Ishikawa (cell line): Measurements from ENCODE around the gene ZCCHC14.

Experiments
- CEBPB ChIP-seq: IDR thresholded peaks from 2 replicates; pipeline ENCODE4 v1.6.1; 2012
- CREB1 ChIP-seq: IDR thresholded peaks from 2 replicates; pipeline ENCODE4 v1.6.1; 2012; ENCODE audit warnings: low read depth
- EGR1 ChIP-seq: IDR thresholded peaks from 2 replicates; pipeline ENCODE4 v1.6.1; 2012
- EP300 ChIP-seq: IDR thresholded peaks from 2 replicates; pipeline ENCODE4 v1.6.1; 2012; ENCODE audit warnings: borderline replicate concordance
- FOXM1 ChIP-seq: IDR thresholded peaks from 2 replicates; pipeline ENCODE4 v1.6.1; 2012; ENCODE audit warnings: low read depth, borderline replicate concordance
- NFIC ChIP-seq: IDR thresholded peaks from 2 replicates; pipeline ENCODE4 v1.6.1; 2012
- RAD21 ChIP-seq: IDR thresholded peaks from 2 replicates; pipeline ENCODE4 v1.6.1; 2012; ENCODE audit warnings: low read depth
- TAF1 ChIP-seq: IDR thresholded peaks from 2 replicates; pipeline ENCODE4 v1.6.1; 2012; ENCODE audit warnings: low read depth, mild to moderate bottlenecking
- TCF12 ChIP-seq: IDR thresholded peaks from 2 replicates; pipeline ENCODE4 v1.6.1; 2012; ENCODE audit warnings: low read depth
- TEAD4 ChIP-seq: IDR thresholded peaks from 2 replicates; pipeline ENCODE4 v1.6.1; 2012
- USF1 ChIP-seq: IDR thresholded peaks from 2 replicates; pipeline ENCODE4 v1.6.1; 2012
- YY1 ChIP-seq: IDR thresholded peaks from 2 replicates; pipeline ENCODE4 v1.6.1; 2012; ENCODE audit warnings: low read depth
- ZBTB7A ChIP-seq: IDR thresholded peaks from 2 replicates; pipeline ENCODE4 v1.6.1; 2012; ENCODE audit warnings: low read depth
- TF ChIP-seq, protein P1 (sequence below): IDR thresholded peaks from 2 replicates; pipeline ENCODE4 v1.6.1; 2012
- TF ChIP-seq, protein P2 (sequence below): IDR thresholded peaks from 2 replicates; pipeline ENCODE4 v1.6.1; 2012; ENCODE audit warnings: low read depth, mild to moderate bottlenecking

Gene ZCCHC14

DNA sequence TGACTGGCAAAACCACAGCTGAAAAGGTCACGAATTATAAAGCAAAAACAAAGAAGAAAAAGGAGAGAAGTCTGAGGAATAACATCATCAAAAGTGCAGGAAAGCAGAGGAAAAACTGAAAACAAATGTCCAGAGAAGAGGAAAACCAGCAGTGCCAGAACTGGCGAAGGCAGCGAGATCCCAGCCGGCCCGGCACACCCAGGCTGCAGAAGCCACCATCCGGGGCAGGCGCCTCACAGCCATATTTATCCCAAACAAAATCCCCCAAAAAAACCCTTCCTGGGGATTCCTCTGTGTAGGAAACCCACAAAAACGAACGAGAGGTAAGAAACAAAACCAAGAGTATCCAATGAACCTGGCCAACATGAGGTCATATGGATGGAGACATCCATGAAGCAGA, 10.6 kb downstream of the ZCCHC14 start:
- no peak for TF ChIP-seq EGR1
- no peak for TF ChIP-seq TCF12
- no peak for TF ChIP-seq EP300
- no peak for TF ChIP-seq NFIC
- no peak for TF ChIP-seq YY1
- no peak for TF ChIP-seq FOXM1
- TF ChIP-seq, protein P1, sequence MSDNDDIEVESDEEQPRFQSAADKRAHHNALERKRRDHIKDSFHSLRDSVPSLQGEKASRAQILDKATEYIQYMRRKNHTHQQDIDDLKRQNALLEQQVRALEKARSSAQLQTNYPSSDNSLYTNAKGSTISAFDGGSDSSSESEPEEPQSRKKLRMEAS = no peak
- TF ChIP-seq, protein P2, sequence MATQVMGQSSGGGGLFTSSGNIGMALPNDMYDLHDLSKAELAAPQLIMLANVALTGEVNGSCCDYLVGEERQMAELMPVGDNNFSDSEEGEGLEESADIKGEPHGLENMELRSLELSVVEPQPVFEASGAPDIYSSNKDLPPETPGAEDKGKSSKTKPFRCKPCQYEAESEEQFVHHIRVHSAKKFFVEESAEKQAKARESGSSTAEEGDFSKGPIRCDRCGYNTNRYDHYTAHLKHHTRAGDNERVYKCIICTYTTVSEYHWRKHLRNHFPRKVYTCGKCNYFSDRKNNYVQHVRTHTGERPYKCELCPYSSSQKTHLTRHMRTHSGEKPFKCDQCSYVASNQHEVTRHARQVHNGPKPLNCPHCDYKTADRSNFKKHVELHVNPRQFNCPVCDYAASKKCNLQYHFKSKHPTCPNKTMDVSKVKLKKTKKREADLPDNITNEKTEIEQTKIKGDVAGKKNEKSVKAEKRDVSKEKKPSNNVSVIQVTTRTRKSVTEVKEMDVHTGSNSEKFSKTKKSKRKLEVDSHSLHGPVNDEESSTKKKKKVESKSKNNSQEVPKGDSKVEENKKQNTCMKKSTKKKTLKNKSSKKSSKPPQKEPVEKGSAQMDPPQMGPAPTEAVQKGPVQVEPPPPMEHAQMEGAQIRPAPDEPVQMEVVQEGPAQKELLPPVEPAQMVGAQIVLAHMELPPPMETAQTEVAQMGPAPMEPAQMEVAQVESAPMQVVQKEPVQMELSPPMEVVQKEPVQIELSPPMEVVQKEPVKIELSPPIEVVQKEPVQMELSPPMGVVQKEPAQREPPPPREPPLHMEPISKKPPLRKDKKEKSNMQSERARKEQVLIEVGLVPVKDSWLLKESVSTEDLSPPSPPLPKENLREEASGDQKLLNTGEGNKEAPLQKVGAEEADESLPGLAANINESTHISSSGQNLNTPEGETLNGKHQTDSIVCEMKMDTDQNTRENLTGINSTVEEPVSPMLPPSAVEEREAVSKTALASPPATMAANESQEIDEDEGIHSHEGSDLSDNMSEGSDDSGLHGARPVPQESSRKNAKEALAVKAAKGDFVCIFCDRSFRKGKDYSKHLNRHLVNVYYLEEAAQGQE = no peak
- no peak for TF ChIP-seq ZBTB7A
- no peak for TF ChIP-seq USF1

- TF ChIP-seq USF1 (no peak), TCF12 (no peak), TEAD4 (no peak), CREB1 (no peak), CEBPB (no peak), NFIC (no peak), TAF1 (no peak), ZBTB7A (no peak), EGR1 (no peak), YY1 (no peak), RAD21 (no peak), EP300 (no peak), FOXM1 (no peak)
- TF ChIP-seq, protein P2 = no peak
- TF ChIP-seq, protein P1 = no peak
Measured at GRCh38 chr16:87474566-87474996, 18.2 kb downstream of the ZCCHC14 start.

GRCh38 chr16:87474017-87474416, 18.8 kb downstream of the ZCCHC14 start:
- TF ChIP-seq CEBPB (no peak), TEAD4 (no peak), FOXM1 (no peak), TCF12 (no peak), USF1 (no peak), ZBTB7A (no peak), EGR1 (no peak), RAD21 (no peak), CREB1 (no peak), NFIC (no peak), YY1 (no peak), TAF1 (no peak), EP300 (no peak)
- TF ChIP-seq, protein P1 = no peak
- TF ChIP-seq, protein P2 = no peak

- TF ChIP-seq EP300 (no peak), RAD21 (no peak), TAF1 (no peak), NFIC (no peak), EGR1 (no peak), ZBTB7A (no peak), TEAD4 (no peak), CEBPB (no peak), CREB1 (no peak), TCF12 (no peak), FOXM1 (no peak), YY1 (no peak), USF1 (no peak)
- TF ChIP-seq, protein P2 = no peak
- TF ChIP-seq, protein P1 = no peak
Measured at GRCh38 chr16:87472935-87473334, 19.9 kb downstream of the ZCCHC14 start.
